Fibroblast of lung (primary cell): Measurements from ENCODE around the gene SYNE1. TPM values are rescaled to one million over a fixed set of nuclear protein-coding genes. Genes with fewer than 3 reads are reported as not detected.

Source experiments
- DNase-seq, 2 donors: peaks; one replicate each; pipeline versions ENCODE4 v3.0.0 to v3.0.0-alpha.2; 2010; ENCODE audit warnings: low read depth in 2 of 2
- H2AFZ ChIP-seq: 2 replicates; pipeline ENCODE4 v1.5.1; 2012; ENCODE audit warnings: low read length, control low read depth, inconsistent platforms
- H3K27ac ChIP-seq: 2 replicates; pipeline ENCODE4 v1.5.1; 2011; ENCODE audit warnings: low read length, control low read depth; ENCODE audit not compliant: insufficient read depth
- H3K27me3 ChIP-seq: 2 replicates; pipeline ENCODE4 v1.5.1; 2011; ENCODE audit warnings: mild to moderate bottlenecking, low read length; ENCODE audit not compliant: control insufficient read depth, insufficient read depth
- H3K36me3 ChIP-seq: 2 replicates; pipeline ENCODE4 v1.5.1; 2011; ENCODE audit warnings: low read length; ENCODE audit not compliant: control insufficient read depth, insufficient read depth
- H3K4me1 ChIP-seq: 2 replicates; pipeline ENCODE4 v1.5.1; 2011; ENCODE audit warnings: low read length; ENCODE audit not compliant: control insufficient read depth, insufficient read depth; ENCODE audit errors: extremely low read depth
- H3K4me2 ChIP-seq: 2 replicates; pipeline ENCODE4 v1.5.1; 2011; ENCODE audit warnings: low read length, control low read depth; ENCODE audit not compliant: insufficient read depth; ENCODE audit errors: extremely low read depth
- H3K4me3 ChIP-seq, 4 experiments: fragments of 200-600 bp in 1 of 4; sonication (generic) in 1 of 4; replicated peaks in 1 of 4; 2 replicates each; pipeline ENCODE4 v1.5.1; 2011 to 2016; ENCODE audit warnings: low read length in 4 of 4, low read depth in 3 of 4, mild to moderate bottlenecking in 3 of 4, control low read depth in 2 of 4, inconsistent platforms in 1 of 4, mixed read lengths in 1 of 4; ENCODE audit not compliant: insufficient read depth in 1 of 4; ENCODE audit errors: control extremely low read depth in 1 of 4
- H3K79me2 ChIP-seq: 2 replicates; pipeline ENCODE4 v1.5.1; 2012; ENCODE audit warnings: mild to moderate bottlenecking, low read length, inconsistent platforms; ENCODE audit not compliant: control insufficient read depth, insufficient read depth
- H3K9ac ChIP-seq: 2 replicates; pipeline ENCODE4 v1.5.1; 2011; ENCODE audit warnings: mild to moderate bottlenecking, low read length, control low read depth; ENCODE audit not compliant: insufficient read depth
- H3K9me3 ChIP-seq: 2 replicates; pipeline ENCODE4 v1.5.1; 2012; ENCODE audit warnings: low read depth, low read length; ENCODE audit not compliant: control insufficient read depth, insufficient read depth
- H4K20me1 ChIP-seq: 2 replicates; pipeline ENCODE4 v1.5.1; 2011; ENCODE audit warnings: low read length; ENCODE audit not compliant: control insufficient read depth, insufficient read depth; ENCODE audit errors: extremely low read depth
- CTCF ChIP-seq, 2 donors: IDR thresholded peaks in 1 of 2; conservative IDR thresholded peaks in 1 of 2; 1 replicate in 1 of 2; 2 replicates in 1 of 2; pipeline ENCODE4 v1.5.1; 2011 to 2012; ENCODE audit warnings: low read length in 2 of 2, control low read depth in 1 of 2, inconsistent platforms in 1 of 2, low read depth in 1 of 2, mild to moderate bottlenecking in 1 of 2
- EZH2 ChIP-seq: IDR thresholded peaks from 2 replicates; pipeline ENCODE4 v1.5.1; 2012; ENCODE audit warnings: low read length, control low read depth, mild to moderate bottlenecking; ENCODE audit errors: missing control alignments
- polyA plus RNA-seq, 2 donors: library from polyadenylated mRNA; depleted of rRNA in 1 of 2; stranded (reverse) in 1 of 2; unstranded in 1 of 2; fragments of >200 nt; gene quantifications; 2 replicates each; pipeline ENCODE4 v1.2.1, GENCODE V29; 2011 to 2012; ENCODE audit warnings: missing spikeins in 1 of 2
- total RNA-seq: library from RNA; depleted of rRNA; stranded (reverse); fragments of >200 nt; gene quantifications from 2 replicates; pipeline ENCODE4 v1.2.1, GENCODE V29; 2014

Gene SYNE1
- total and polyA plus RNA-seq, 2 donors (not counting 1 experiment from before 2014, with no cell fraction given) = 21.7 to 219 TPM

GRCh38 chr6:152356016-152356415 is 281.1 kb downstream of the SYNE1 start:
- Histone ChIP-seq H3K4me1 (no peaks in the 10 kb centered on the region), H3K9ac (no peak overlapping the region), H3K27me3 (no peaks in the 10 kb centered on the region), H3K9me3 (no peaks in the 10 kb centered on the region), H3K36me3 (peaks cover 9% of the 10 kb centered on the region), H4K20me1 (no peaks in the 10 kb centered on the region), H3K4me2 (no peak overlapping the region), H3K79me2 (no peaks in the 10 kb centered on the region), H3K27ac (no peak overlapping the region), H3K4me3 (no peak overlapping the region), H2AFZ (no peak overlapping the region)
- DNase-seq = no peak
- TF ChIP-seq EZH2 (no peak), CTCF (conservative IDR thresholded peaks at IDR 0.05 in 1 of 2, IDR thresholded peaks at IDR 0.05 in 1 of 2; ENCODE audit: low read depth in 1 of 2, low read length in 2 of 2) (no peak)

- H3K4me1 ChIP-seq = no peaks in the 10 kb centered on the region
- TF ChIP-seq CTCF (conservative IDR thresholded peaks at IDR 0.05 in 1 of 2, IDR thresholded peaks at IDR 0.05 in 1 of 2; ENCODE audit: low read depth in 1 of 2, low read length in 2 of 2) (no peak), EZH2 (no peak)
- no peak overlapping the region for H3K9ac ChIP-seq
- H3K4me2 ChIP-seq = no peak overlapping the region
- H3K27me3 ChIP-seq = no peaks in the 10 kb centered on the region
- H3K9me3 ChIP-seq = no peaks in the 10 kb centered on the region
- no peak overlapping the region for H2AFZ ChIP-seq
- H3K27ac ChIP-seq = no peak overlapping the region
- no peaks in the 10 kb centered on the region for H3K79me2 ChIP-seq
- H3K4me3 ChIP-seq = no peak overlapping the region
- DNase-seq = no peak
- H3K36me3 ChIP-seq = peaks cover 9% of the 10 kb centered on the region
- no peaks in the 10 kb centered on the region for H4K20me1 ChIP-seq
These were observed 282.0 kb downstream of the SYNE1 start for GRCh38 chr6:152355166-152355565.

GRCh38 chr6:152353440-152353839 is 283.7 kb downstream of the SYNE1 start:
- no peaks in the 10 kb centered on the region for H3K79me2 ChIP-seq
- no peak for DNase-seq

More at GRCh38 chr6:152353440-152353839, 283.7 kb downstream of the SYNE1 start:
- Histone ChIP-seq H3K4me3 (no peak overlapping the region), H3K27ac (no peak overlapping the region), H4K20me1 (no peaks in the 10 kb centered on the region), H3K4me1 (no peaks in the 10 kb centered on the region), H3K9ac (no peak overlapping the region), H3K27me3 (no peaks in the 10 kb centered on the region), H3K4me2 (no peak overlapping the region), H3K36me3 (peaks cover 9% of the 10 kb centered on the region), H2AFZ (no peak overlapping the region), H3K9me3 (no peaks in the 10 kb centered on the region)
- no peak for TF ChIP-seq CTCF (conservative IDR thresholded peaks at IDR 0.05 in 1 of 2, IDR thresholded peaks at IDR 0.05 in 1 of 2; ENCODE audit: low read depth in 1 of 2, low read length in 2 of 2)
- no peak for TF ChIP-seq EZH2
